Suppressor macrophage treated with lipopolysaccharide for 4 hours (primary cell): ENCODE results near the gene CLEC3A.
"Not testable (repeated sequence)": the region's sequence is repeated elsewhere in the genome, so short reads cannot be mapped to it uniquely, and the experiment has no call there.

Source experiments
- DNase-seq: peaks from one replicate; pipeline ENCODE4 v3.0.0-alpha.2; 2020

Gene CLEC3A

DNA sequence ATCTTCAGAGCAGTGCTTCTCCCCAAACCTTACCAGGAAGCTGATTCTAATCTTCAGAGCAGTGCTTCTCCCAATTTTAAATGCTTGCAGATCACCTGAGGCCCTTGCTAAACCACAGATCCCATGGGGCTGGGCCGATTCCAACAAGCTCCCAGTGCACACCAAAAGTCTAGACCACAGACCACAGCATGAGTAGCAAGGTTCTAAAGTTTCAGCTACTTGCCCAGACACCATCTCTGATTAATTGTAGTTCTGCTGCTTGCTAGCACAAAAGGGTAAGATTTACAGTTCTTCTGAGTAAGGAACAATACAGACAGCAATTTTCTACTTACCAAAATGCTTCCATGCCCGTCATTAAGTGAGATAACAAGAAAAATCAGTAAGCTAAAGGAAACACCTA lies 12.2 kb downstream of the CLEC3A start:
- no peak for DNase-seq

- DNase-seq = no peak
Measured at GRCh38 chr16:78035012-78035411, 12.7 kb downstream of the CLEC3A start.

DNA sequence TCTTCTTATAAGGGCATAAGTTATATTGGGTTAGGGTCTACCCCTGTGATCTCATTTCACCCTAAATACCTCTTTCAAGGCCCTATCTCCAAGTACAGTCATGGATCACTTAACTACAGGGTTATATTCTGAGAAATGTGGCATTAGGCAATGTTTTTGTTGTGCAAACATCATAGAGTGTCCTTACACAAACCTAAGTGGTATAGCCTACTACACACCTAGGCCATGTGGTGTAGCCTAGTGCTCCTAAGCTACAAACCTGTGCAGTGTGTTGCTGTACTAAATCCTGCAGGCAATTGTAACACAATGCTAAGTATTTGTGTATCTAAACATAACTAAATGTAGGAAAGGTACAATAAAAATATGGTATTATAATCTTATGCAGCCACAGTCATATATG lies 18.0 kb downstream of the CLEC3A start:
- no peak for DNase-seq

DNA sequence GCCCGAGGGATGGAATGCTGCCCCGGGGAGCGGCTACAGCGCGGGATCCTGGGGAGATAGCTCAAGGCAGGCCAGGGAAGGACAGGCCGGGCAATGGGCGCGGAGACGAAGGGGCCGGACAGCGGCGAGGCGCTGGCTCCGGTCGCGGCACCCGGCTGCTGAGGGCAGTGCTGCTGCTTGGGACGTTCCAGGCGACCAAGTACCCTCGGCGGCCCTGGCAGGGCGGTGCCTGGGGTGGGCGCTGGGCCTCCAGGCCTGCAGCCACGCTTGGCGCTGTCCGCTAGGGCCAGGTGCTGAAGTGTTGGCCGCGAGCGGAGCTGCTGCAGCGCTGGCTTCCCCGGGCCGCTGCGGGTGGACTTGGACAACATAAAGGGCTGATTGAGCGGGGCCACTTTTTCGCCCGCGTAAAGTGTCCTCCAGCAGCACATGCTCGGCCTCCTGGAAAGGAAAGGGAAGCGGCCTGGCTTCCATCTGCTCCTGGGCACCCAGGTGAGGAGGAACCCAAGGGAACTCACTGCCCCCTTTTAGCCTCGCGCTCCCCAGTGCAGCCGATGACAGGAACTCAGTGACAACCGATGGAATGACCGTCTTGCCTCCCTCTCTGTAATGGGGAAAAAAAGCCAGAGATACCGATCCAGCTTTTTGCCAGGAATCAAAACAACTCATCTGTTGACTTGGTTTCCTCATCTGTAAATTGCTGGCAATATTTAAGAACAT lies 23.7 kb downstream of the CLEC3A start:
- DNase-seq = peak; percentile 36

GRCh38 chr16:78048319-78048718 lies 26.0 kb downstream of the CLEC3A start:
- no peak for DNase-seq

DNA sequence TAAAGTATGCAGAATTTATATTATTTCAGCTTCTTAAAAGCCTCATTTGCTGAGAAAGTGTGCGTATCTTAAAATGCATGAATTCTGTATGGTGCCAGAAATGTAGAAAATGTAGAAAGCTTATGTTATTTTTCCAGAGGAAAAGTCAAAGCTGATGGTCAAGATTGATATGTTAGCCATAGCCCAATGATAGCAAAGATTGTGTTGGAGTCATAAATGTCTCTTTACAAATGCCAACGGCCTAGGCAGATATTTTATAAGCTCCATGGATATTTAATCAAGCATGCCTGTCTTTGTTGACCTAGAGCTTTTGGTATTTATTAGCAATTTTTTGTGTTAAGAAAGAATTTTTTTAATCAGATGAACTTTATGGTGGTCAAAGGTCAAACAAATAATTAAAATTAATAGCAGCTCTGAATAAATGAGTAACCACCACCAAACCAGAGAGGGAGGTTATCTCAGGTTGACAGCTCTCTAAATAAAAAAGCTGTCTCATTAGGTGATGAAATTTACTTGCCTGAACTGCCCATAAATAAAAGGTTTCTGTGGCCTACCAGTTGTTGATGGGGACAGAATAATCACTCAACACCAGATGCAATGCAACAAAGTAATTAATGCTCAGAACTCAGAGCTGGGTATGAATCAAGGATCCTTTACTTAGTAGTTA lies 28.5 kb downstream of the CLEC3A start:
- DNase-seq = no peak

DNA sequence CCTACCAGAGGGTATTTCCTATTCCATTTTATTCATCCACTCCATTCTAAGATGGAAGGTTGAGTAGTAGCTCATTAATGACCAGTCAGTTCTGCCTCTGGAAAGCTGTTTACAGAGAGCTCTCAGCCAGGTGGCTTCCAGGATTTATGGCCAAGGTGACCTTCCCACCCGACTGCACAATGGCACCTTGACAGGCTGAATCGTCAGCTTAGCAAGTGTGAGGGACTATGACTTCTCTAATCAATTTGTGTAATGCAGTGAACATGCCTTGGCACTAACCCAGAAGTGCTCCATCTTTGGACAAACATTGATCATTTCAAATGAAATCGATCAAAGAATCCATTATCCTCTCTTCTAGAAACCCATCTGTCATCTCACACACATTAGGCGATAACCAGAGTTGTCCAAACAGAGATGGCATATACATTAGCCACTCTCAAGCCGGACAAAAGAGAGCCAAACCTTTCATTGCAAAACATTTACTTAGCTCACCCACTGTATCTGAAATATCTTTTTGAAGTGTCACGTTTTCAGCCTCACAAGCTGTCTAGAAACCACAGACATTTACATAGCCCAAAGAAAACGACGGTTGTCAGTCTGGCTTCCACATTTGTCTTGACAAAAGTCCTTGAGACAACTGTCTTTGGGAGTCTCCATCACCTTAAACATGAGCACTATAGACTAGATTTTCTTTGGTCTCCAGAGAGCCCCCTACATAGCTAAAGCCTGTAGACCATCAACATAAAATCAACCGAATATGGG lies 35.6 kb downstream of the CLEC3A start:
- no peak for DNase-seq

GRCh38 chr16:78059806-78060205 lies 37.5 kb downstream of the CLEC3A start:
- not testable (repeated sequence) for DNase-seq

- no peak for DNase-seq
Measured at GRCh38 chr16:78060295-78060694, 37.9 kb downstream of the CLEC3A start.

DNA sequence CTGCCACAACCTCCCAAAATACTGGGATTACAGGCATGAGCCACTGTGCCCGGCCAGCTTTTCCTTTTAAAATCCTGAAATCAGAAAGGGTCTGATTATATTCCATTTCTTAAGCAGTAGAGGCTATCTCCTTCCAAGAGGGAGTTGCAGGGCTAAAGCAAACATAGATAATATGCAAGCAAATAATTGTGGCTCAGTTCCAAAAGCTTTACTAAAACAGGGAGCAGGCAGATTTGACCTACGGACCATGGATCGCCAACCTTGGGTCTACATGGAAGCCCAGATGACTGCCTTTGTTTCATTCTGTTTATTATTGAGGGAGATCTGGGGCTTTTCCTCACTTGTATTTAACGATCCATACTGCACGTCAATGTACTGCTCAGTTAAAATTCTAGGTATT lies 38.5 kb downstream of the CLEC3A start:
- DNase-seq = no peak

DNA sequence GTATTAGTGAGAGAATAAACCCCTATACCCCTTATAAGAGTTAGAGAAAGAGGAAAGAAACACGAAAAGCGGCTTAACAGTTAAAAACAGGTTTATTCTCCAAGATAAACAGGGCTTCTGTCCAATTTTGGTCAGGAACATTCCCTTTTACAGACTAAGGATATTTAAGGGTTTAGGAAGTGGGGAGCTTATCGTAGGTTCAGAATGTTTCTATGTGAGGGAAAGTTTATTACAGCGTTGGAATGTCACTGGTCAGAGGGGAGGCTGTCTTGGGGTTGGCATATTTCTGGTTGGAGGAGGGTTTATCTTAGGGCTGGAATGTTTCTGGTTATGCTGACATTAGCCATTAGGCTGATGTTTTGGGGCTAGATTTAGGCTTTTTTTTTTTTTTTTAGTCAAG lies 43.0 kb downstream of the CLEC3A start:
- no peak for DNase-seq

DNA sequence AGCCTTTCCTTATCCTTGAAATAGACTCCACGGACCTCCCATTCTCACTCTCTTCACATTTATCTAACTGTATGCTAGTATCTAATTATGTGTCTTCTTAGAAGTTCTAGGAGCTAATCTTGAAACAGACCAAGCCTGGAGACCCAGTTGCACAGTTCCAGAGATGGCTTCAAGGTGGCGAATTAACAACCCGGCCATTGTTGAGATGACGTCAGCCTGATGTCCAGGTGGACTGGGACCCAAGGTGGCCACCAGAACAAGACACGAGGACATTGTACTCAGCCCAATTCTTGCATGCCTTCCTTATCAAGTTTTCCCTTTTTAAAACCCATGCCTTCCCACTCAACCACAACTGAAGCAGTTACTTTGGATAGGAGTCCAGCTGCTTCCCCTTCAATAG lies 47.6 kb downstream of the CLEC3A start:
- no peak for DNase-seq

DNA sequence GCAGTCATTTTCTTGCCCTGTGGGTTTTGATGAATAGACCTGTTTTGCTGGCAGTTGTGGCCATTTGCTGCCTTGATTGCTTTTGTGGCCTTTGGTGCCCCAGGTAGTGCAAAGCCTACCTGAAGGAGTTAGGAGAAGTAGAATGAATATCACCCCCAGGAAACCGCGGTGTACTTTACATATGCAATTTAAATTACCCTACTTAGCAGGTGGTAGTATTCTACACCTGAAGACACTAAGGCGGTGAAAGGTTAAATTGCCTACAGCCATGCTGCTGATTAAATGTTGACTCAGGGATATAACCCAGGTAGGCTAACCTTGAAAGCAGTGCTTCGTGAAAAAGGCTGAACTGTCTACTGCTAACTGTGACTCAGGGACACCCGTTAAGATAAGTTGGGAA lies 49.9 kb downstream of the CLEC3A start:
- DNase-seq = no peak

GRCh38 chr16:78075800-78076199 lies 53.5 kb downstream of the CLEC3A start:
- DNase-seq = no peak

DNA sequence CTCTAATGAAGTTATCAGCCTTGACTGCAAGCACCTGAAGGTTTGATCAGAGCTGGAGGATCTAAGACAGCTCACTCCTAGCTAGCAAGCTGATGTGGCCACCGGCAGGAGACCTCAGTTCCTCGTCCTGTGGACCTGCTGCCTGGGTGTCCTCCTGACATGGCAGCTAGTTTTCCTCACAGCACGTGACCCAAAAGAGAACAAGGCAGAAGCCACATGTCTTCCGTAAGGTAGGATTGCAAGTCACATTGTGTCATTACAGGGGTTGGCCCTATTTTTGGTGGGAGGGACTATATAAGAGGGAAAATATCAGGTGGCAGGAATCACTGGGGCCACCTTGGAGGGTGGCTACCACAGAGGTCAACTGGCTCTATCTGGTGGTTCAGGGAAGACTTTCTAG lies 59.0 kb downstream of the CLEC3A start:
- DNase-seq = no peak
